Neuronal stem cell (in vitro differentiated cells): Measurements from ENCODE around the gene OR10AD1.

Source experiments
- DNase-seq: peaks from one replicate; pipeline ENCODE4 v3.0.0-alpha.2; 2013; ENCODE audit warnings: low spot score
- H2AFZ ChIP-seq: one replicate; pipeline ENCODE4 v1.6.1; 2013; ENCODE audit warnings: mild to moderate bottlenecking, low read length, inconsistent platforms
- H2AK5ac ChIP-seq: 2 replicates; pipeline ENCODE4 v1.6.1; 2013; ENCODE audit warnings: low read depth, mild to moderate bottlenecking, inconsistent platforms, low read length, moderate library complexity, mixed read lengths
- H2BK120ac ChIP-seq: 2 replicates; pipeline ENCODE4 v1.6.1; 2013; ENCODE audit warnings: low read depth, mild to moderate bottlenecking, inconsistent platforms, low read length, moderate library complexity, mixed read lengths
- H2BK12ac ChIP-seq: one replicate; pipeline ENCODE4 v1.6.1; 2013; ENCODE audit warnings: low read length, inconsistent platforms
- H2BK15ac ChIP-seq: 2 replicates; pipeline ENCODE4 v1.6.1; 2013; ENCODE audit warnings: mild to moderate bottlenecking, low read length, inconsistent platforms, mixed read lengths
- H2BK5ac ChIP-seq: one replicate; pipeline ENCODE4 v1.6.1; 2013; ENCODE audit warnings: inconsistent platforms, mild to moderate bottlenecking, low read length, moderate library complexity
- H3K14ac ChIP-seq: one replicate; pipeline ENCODE4 v1.6.1; 2013; ENCODE audit warnings: low read length, inconsistent platforms
- H3K18ac ChIP-seq: 2 replicates; pipeline ENCODE4 v1.6.1; 2013; ENCODE audit warnings: low read length, inconsistent platforms
- H3K23ac ChIP-seq: 2 replicates; pipeline ENCODE4 v1.6.1; 2013; ENCODE audit warnings: low read depth, mild to moderate bottlenecking, mixed read lengths, low read length, inconsistent platforms; ENCODE audit not compliant: poor library complexity
- H3K27ac ChIP-seq: replicated peaks from 3 replicates; pipeline ENCODE4 v1.5.1; 2013; ENCODE audit warnings: low read length, inconsistent platforms
- H3K27me3 ChIP-seq, 3 experiments: 2 replicates each; pipeline ENCODE4 v1.6.1; 2013; ENCODE audit warnings: low read length in 3 of 3, mild to moderate bottlenecking in 2 of 3, inconsistent platforms in 1 of 3, low read depth in 1 of 3, mixed read lengths in 1 of 3, moderate library complexity in 1 of 3; ENCODE audit not compliant: control insufficient read depth in 3 of 3, insufficient read depth in 3 of 3
- H3K36me3 ChIP-seq, 2 donors: replicated peaks in 1 of 2; 2 replicates each; pipeline ENCODE4 v1.6.1; 2013; ENCODE audit warnings: low read length in 2 of 2; ENCODE audit not compliant: control insufficient read depth in 2 of 2, insufficient read depth in 2 of 2
- H3K4ac ChIP-seq: 2 replicates; pipeline ENCODE4 v1.6.1; 2013; ENCODE audit warnings: inconsistent platforms, mild to moderate bottlenecking, low read length, moderate library complexity
- H3K4me1 ChIP-seq, 2 donors: 1 replicate in 1 of 2; 2 replicates in 1 of 2; pipeline ENCODE4 v1.6.1; 2013; ENCODE audit warnings: low read length in 2 of 2, low read depth in 1 of 2; ENCODE audit not compliant: control insufficient read depth in 2 of 2, insufficient read depth in 1 of 2
- H3K4me2 ChIP-seq: one replicate; pipeline ENCODE4 v1.6.1; 2013; ENCODE audit warnings: mild to moderate bottlenecking, low read length, inconsistent platforms; ENCODE audit not compliant: insufficient read depth, poor library complexity, severe bottlenecking
- H3K4me3 ChIP-seq, 2 donors: 2 replicates each; pipeline ENCODE4 v1.5.1; 2013; ENCODE audit warnings: low read length in 2 of 2, mild to moderate bottlenecking in 2 of 2, inconsistent platforms in 1 of 2, moderate library complexity in 1 of 2
- H3K79me1 ChIP-seq: one replicate; pipeline ENCODE4 v1.6.1; 2013; ENCODE audit warnings: low read depth, mild to moderate bottlenecking, inconsistent platforms, low read length, moderate library complexity
- H3K9ac ChIP-seq: one replicate; pipeline ENCODE4 v1.6.1; 2013; ENCODE audit warnings: mild to moderate bottlenecking, low read depth, low read length, inconsistent platforms; ENCODE audit not compliant: poor library complexity
- H3K9me3 ChIP-seq, 2 donors: replicated peaks in 1 of 2; 2 replicates each; pipeline versions ENCODE3 to v1.6.1; 2013; ENCODE audit warnings: low read length in 2 of 2, mild to moderate bottlenecking in 2 of 2, inconsistent platforms in 1 of 2, low read depth in 1 of 2, mixed read lengths in 1 of 2, moderate library complexity in 1 of 2; ENCODE audit not compliant: control insufficient read depth in 2 of 2, insufficient read depth in 1 of 2
- H4K8ac ChIP-seq: one replicate; pipeline ENCODE4 v1.6.1; 2013; ENCODE audit warnings: low read depth, mild to moderate bottlenecking, inconsistent platforms, low read length, moderate library complexity
- H4K91ac ChIP-seq: one replicate; pipeline ENCODE4 v1.6.1; 2013; ENCODE audit warnings: low read length, low read depth, mild to moderate bottlenecking, inconsistent platforms; ENCODE audit not compliant: poor library complexity
- WGBS, 2 donors: extraction: QIAGEN DNeasy Blood & Tissue Kit; methylation state at CpG; one replicate each; pipeline ENCODE4 v1.1.7; 2013; ENCODE audit warnings: missing lambda C conversion rate in 2 of 2, mixed read lengths in 1 of 2; ENCODE audit not compliant: insufficient read length in 2 of 2, insufficient replicate concordance in 1 of 2; ENCODE audit errors: extremely low coverage in 2 of 2; 5-methylcytosine and 5-hydroxymethylcytosine counted together

Gene OR10AD1

DNA sequence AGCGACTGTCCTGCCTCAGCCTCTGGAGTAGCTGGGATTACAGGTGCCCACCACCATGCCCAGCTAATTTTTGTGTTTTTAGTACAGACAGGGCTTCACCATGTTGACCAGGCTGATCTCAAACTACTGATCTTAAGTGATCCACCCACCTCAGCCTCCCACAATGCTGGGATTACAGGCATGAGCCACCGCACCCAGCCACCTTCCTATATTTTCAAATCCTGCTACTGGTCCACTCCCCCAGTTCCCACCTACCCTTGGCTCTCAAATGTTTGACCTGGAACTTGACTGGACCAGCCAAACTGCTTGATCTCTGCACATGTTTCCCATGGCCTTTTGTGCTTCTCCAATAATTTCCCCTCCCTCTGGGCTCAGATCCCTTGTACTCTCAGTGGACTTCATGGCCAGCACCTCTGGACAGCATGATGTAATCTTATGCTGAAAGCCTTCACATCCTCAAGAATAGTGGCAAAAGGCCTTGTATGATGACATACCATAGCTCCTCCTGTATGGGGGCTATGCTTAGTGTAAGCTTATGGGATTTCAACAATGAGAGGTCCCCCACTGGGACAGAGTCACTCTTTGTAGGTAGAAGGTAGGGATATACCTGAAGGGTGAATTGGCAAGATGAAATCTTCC lies 22.1 kb downstream of the OR10AD1 start:
- no peak overlapping the region for H3K4me3 ChIP-seq
- H3K18ac ChIP-seq = no peak overlapping the region
- peaks cover 14 to 26% of the 10 kb centered on the region in 2 donors for H3K4me1 ChIP-seq
- H2BK12ac ChIP-seq = no peak overlapping the region
- H2BK120ac ChIP-seq = no peak overlapping the region
- H4K8ac ChIP-seq = no peak overlapping the region
- no peaks in the 10 kb centered on the region for H3K36me3 ChIP-seq
- no peak overlapping the region for H3K4me2 ChIP-seq
- H3K27ac ChIP-seq = no peak overlapping the region
- WGBS, 2 donors = no CpG with 5 or more reads among the region's 2 CpGs
- no peaks in the 10 kb centered on the region for H3K9me3 ChIP-seq
- no peak overlapping the region for H2AK5ac ChIP-seq
- H3K79me1 ChIP-seq = no peaks in the 10 kb centered on the region
- H4K91ac ChIP-seq = no peak overlapping the region
- H3K4ac ChIP-seq = no peak overlapping the region
- DNase-seq = no peak
- no peak overlapping the region for H3K23ac ChIP-seq
- peaks cover 0 to 21% (median 8%) of the 10 kb centered on the region in 3 experiments for H3K27me3 ChIP-seq
- H2BK5ac ChIP-seq = no peak overlapping the region
- no peak overlapping the region for H3K14ac ChIP-seq
- no peak overlapping the region for H2AFZ ChIP-seq
- no peak overlapping the region for H3K9ac ChIP-seq
- H2BK15ac ChIP-seq = no peak overlapping the region

DNA sequence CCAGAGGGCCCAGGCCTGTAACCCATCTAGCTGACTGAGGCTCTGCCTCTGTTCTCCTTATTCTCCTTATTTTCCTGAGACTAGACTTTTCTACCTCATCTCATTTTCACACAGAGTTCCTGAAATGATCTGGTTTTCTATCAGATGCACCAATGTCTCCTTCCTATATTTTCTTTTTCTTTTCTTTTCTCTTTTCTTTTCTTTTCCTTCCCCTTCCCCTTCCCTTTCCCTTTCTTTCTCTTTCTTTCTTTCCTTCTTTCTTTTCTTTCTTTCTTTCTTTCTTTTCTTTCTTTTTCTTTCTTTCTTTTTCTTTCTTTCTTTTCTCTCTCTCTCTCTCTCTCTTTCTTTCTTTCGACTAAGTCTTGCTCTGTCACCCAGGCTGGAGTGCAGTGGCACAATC lies 22.7 kb downstream of the OR10AD1 start:
- Histone ChIP-seq H3K18ac (no peak overlapping the region), H3K4me3 (no peak overlapping the region), H3K14ac (no peak overlapping the region), H2AK5ac (no peak overlapping the region), H3K23ac (no peak overlapping the region), H2BK12ac (no peak overlapping the region), H3K27ac (no peak overlapping the region), H4K91ac (no peak overlapping the region), H3K4me2 (no peak overlapping the region), H2BK5ac (no peak overlapping the region), H2AFZ (no peak overlapping the region), H4K8ac (no peak overlapping the region), H2BK15ac (no peak overlapping the region), H3K79me1 (no peaks in the 10 kb centered on the region), H3K9ac (no peak overlapping the region), H3K27me3 (peaks cover 0 to 16% (median 8%) of the 10 kb centered on the region in 3 experiments), H3K36me3 (no peaks in the 10 kb centered on the region), H3K9me3 (no peaks in the 10 kb centered on the region), H3K4ac (no peak overlapping the region), H3K4me1 (peaks cover 13 to 22% of the 10 kb centered on the region in 2 donors), H2BK120ac (no peak overlapping the region)
- DNase-seq = no peak
- WGBS, 2 donors = no CpG with 5 or more reads among the region's 1 CpG

DNA sequence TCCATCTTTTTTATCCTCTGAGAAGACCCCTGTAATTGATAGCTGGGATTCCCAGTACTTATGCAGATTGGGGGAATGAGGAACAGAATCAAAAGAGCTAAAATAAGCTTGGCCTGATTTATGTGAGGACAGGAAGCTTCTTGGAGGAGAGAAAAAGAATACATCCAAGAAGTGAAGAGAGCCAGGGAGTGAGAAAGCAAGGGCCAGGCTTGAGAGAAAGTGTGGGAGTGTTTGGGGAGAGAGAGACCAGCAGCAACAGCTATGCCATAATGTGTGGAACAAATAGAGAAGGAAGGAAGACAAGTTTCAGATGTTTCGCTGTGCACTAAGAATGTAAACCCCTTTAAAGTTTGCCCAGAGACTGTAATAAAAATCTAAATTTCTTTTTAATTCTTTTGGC lies 23.6 kb downstream of the OR10AD1 start:
- Histone ChIP-seq H3K36me3 (no peaks in the 10 kb centered on the region), H2AK5ac (no peak overlapping the region), H3K27me3 (peaks cover 0 to 10% (median 6%) of the 10 kb centered on the region in 3 experiments), H3K9me3 (no peaks in the 10 kb centered on the region), H3K4me1 (peaks cover 11 to 13% of the 10 kb centered on the region in 2 donors), H2AFZ (no peak overlapping the region), H3K23ac (no peak overlapping the region), H2BK12ac (no peak overlapping the region), H2BK15ac (no peak overlapping the region), H3K14ac (no peak overlapping the region), H3K18ac (no peak overlapping the region), H2BK5ac (no peak overlapping the region), H2BK120ac (no peak overlapping the region), H3K4ac (no peak overlapping the region), H3K27ac (no peak overlapping the region), H3K79me1 (no peaks in the 10 kb centered on the region), H4K8ac (no peak overlapping the region), H3K4me3 (no peak overlapping the region), H3K9ac (no peak overlapping the region), H4K91ac (no peak overlapping the region), H3K4me2 (no peak overlapping the region)
- no CpG with 5 or more reads among the region's 1 CpG for WGBS, 2 donors
- no peak for DNase-seq

DNA sequence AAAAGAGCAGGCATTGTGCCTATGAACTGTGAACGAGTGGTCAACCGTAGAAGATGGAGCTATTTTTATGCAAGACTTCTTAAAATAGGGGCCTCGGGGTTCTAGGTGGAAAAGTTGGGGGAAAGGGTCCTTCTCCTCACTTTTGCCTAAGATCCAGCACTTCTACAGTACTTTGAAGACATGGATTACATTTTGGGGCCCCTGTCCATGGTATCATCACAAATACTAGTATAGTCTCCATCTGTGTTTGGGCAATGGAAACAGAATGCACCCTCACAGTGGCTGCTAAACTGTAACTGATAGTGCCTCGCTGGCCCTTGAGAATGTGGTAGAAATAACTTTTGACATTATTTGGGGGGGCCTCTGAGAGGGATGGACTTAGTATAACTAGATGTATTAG lies 25.1 kb downstream of the OR10AD1 start:
- no peak overlapping the region for H2BK120ac ChIP-seq
- no peak overlapping the region for H3K23ac ChIP-seq
- WGBS, 2 donors = no CpG with 5 or more reads among the region's 4 CpGs

More for the DNA sequence above, 25.1 kb downstream of the OR10AD1 start:
- H3K79me1 ChIP-seq = no peaks in the 10 kb centered on the region
- H3K27me3 ChIP-seq = no peaks in the 10 kb centered on the region
- no peak overlapping the region for H2BK15ac ChIP-seq
- H3K27ac ChIP-seq = no peak overlapping the region
- H3K4me1 ChIP-seq = peaks cover 9 to 11% of the 10 kb centered on the region in 2 donors
- H3K4me2 ChIP-seq = no peak overlapping the region
- no peak overlapping the region for H4K8ac ChIP-seq
- H3K9ac ChIP-seq = no peak overlapping the region
- H3K18ac ChIP-seq = no peak overlapping the region
- H3K9me3 ChIP-seq = no peaks in the 10 kb centered on the region
- no peak overlapping the region for H2AK5ac ChIP-seq
- H2BK5ac ChIP-seq = no peak overlapping the region
- H2BK12ac ChIP-seq = no peak overlapping the region
- no peak overlapping the region for H3K4ac ChIP-seq
- H3K14ac ChIP-seq = no peak overlapping the region
- H3K4me3 ChIP-seq = no peak overlapping the region
- no peak for DNase-seq
- H2AFZ ChIP-seq = no peak overlapping the region
- H4K91ac ChIP-seq = no peak overlapping the region
- no peaks in the 10 kb centered on the region for H3K36me3 ChIP-seq
